Upper lobe of left lung (tissue), 6 donors: ENCODE results near the gene CHRNE. TPM values are rescaled to one million over a fixed set of nuclear protein-coding genes. Genes with fewer than 3 reads are reported as not detected.

ENCODE experiments used
- ATAC-seq, 2 donors: fragments of 200-7000 bp; cut with Tn5 transposase; one replicate each; pipeline ENCODE4 v1.9.1; 2022; ENCODE audit warnings: mild to moderate bottlenecking in 2 of 2, moderate library complexity in 2 of 2; ENCODE audit not compliant: low FRiP score in 2 of 2
- DNase-seq, 2 donors: peaks; one replicate each; pipeline ENCODE4 v3.0.0-alpha.2; 2019 to 2020
- H3K27ac ChIP-seq, 4 donors: fragments of 200-600 bp; sonication (generic); one replicate each; pipeline ENCODE4 v1.5.1; 2016 to 2019
- H3K27me3 ChIP-seq, 4 donors: fragments of 200-600 bp; sonication (generic); one replicate each; pipeline ENCODE4 v1.5.1; 2017 to 2019
- H3K36me3 ChIP-seq, 4 donors: fragments of 200-600 bp; sonication (generic); one replicate each; pipeline ENCODE4 v1.5.1; 2016 to 2019
- H3K4me1 ChIP-seq, 4 donors: fragments of 200-600 bp; sonication (generic); one replicate each; pipeline ENCODE4 v1.5.1; 2018 to 2019
- H3K4me3 ChIP-seq, 4 donors: fragments of 200-600 bp; sonication (generic); one replicate each; pipeline ENCODE4 v1.5.1; 2017 to 2019; ENCODE audit warnings: mild to moderate bottlenecking in 2 of 4, moderate library complexity in 1 of 4
- H3K9me3 ChIP-seq, 4 donors: fragments of 200-600 bp; sonication (generic); one replicate each; pipeline ENCODE4 v1.5.1; 2018 to 2019
- CTCF ChIP-seq, 6 experiments: fragments of 450-650 bp in 4 of 6; fragments of 200-600 bp in 2 of 6; sonication (generic) in 2 of 6; IDR thresholded peaks; one replicate each; pipeline ENCODE4 v1.5.1; 2016 to 2019; ENCODE audit warnings: antibody characterized with exemption in 6 of 6
- EP300 ChIP-seq, 4 donors: sonication (generic); formaldehyde crosslinking; IDR thresholded peaks; one replicate each; pipeline ENCODE4 v1.5.1; 2017; ENCODE audit warnings: antibody characterized with exemption in 4 of 4, control low read depth in 2 of 4
- POLR2A ChIP-seq, 4 donors: fragments of 450-650 bp; IDR thresholded peaks; one replicate each; pipeline ENCODE4 v1.5.1; 2016 to 2017; ENCODE audit warnings: antibody characterized with exemption in 4 of 4, mild to moderate bottlenecking in 2 of 4
- POLR2AphosphoS5 ChIP-seq, 2 donors: sonication (generic); formaldehyde crosslinking; IDR thresholded peaks; one replicate each; pipeline ENCODE4 v1.5.1; 2017; ENCODE audit warnings: antibody characterized with exemption in 2 of 2
- WGBS, 2 donors: methylation state at CpG; one replicate each; pipeline ENCODE4 v1.1.5; 2017 to 2018; 5-methylcytosine and 5-hydroxymethylcytosine counted together
- total RNA-seq, 6 donors: library from RNA; depleted of rRNA in 4 of 6; stranded (reverse); fragments of >200 nt in 4 of 6; gene quantifications; one replicate each; pipeline versions ENCODE4 v1.1.0 to v1.2.1, GENCODE V29; 2016 to 2021
- donor health status: DM: no; HTN: no; CAD: no; lungs with moderate emphysema.
- donor health status: DM: no; HTN: yes; CAD: no; lungs with severe emphysema.

Gene CHRNE
- total RNA-seq, 6 donors from 2014 or later, result 0.61 to 1.7 (median 1.2) TPM; not detected in 2

DNA sequence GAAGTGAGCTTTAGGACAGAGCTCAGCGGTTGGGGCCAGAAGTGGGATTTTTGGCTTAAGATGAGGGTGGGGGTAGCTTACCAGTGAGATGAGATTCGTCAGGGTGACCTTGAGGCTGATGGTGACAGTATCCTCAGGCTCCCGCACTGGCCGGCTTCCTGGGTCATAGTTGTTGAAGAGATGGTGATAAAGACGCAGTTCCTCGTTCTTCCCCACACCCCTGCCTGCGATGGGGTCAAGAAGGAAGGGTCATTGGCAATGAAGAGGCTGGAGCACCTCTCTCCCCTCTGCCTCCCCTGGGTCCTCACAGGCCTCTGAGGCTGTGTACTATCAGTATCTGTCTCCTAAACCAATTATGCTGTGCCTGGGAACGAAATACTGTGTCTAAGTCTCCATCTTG, 358 bp downstream of the CHRNE start:
- Histone ChIP-seq H3K4me1 (peaks cover 9 to 46% (median 29%) of the 10 kb centered on the region in 4 donors), H3K27me3 (peaks cover 0 to 9% (median 0%) of the 10 kb centered on the region in 4 donors), H3K4me3 (no peak overlapping the region), H3K27ac (peak overlapping the region in 2 of 4 donors; percentile 66 to 74), H3K9me3 (no peaks in the 10 kb centered on the region), H3K36me3 (peaks cover 0 to 3% (median under 1%) of the 10 kb centered on the region in 4 donors)
- TF ChIP-seq POLR2AphosphoS5 (IDR thresholded peaks at IDR 0.05), result no peak
- no peak for TF ChIP-seq CTCF (IDR thresholded peaks at IDR 0.05)
- no peak for TF ChIP-seq POLR2A (IDR thresholded peaks at IDR 0.05)
- TF ChIP-seq EP300 (IDR thresholded peaks at IDR 0.05), result no peak
- WGBS, 2 donors, result 69 to 73% methylated on average over 8 of the region's 8 CpGs
- DNase-seq (no peak), ATAC-seq (no peak)

- 40 to 77% methylated on average over 37 to 43 of the region's 48 CpGs for WGBS, 2 donors
- DNase-seq, result peak; percentile 75 to 92
- H3K27ac ChIP-seq, result peak overlapping the region; percentile 6 to 74 (median 50)
These were observed 1.1 kb downstream of the CHRNE start for GRCh38 chr17:4901648-4902344.

DNA sequence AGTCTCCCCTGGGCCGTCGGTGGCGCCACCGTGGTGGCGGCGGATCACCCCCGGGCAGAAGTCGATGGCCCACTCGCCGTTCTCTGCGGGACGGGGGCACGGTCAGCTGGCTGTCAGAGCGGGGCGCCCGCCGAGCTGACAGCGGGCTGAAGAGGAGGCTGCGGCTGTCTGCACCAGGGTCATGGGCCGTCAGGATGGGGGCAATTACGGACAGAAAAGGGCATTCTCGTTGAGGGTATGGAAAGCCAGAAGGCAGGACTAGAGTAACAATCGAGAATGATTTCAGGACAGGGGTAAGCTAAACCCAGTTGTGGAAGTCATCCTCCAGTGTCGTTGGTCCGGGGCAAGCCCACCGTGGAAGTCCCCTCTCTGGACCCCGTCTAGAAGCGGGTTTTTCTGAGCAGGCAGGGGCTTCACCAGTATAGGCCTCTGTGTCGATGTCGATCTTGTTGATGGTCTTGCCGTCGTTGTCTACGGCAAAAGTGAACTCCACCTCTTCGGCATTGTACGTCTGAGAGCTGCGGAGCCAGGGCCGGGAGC, 1.7 kb downstream of the CHRNE start:
- Histone ChIP-seq H3K27ac (peak overlapping the region; percentile 6 to 74 (median 50)), H3K4me1 (peaks cover 9 to 46% (median 29%) of the 10 kb centered on the region in 4 donors), H3K9me3 (no peaks in the 10 kb centered on the region), H3K27me3 (peaks cover 0 to 9% (median 0%) of the 10 kb centered on the region in 4 donors), H3K36me3 (peaks cover 0 to 16% (median 14%) of the 10 kb centered on the region in 4 donors), H3K4me3 (peak overlapping the region in 3 of 4 donors; percentile 41 to 61 (median 52))
- ATAC-seq (no peak), DNase-seq (no peak)
- no peak for TF ChIP-seq CTCF (IDR thresholded peaks at IDR 0.05)
- no peak for TF ChIP-seq POLR2A (IDR thresholded peaks at IDR 0.05)
- no peak for TF ChIP-seq EP300 (IDR thresholded peaks at IDR 0.05)
- no peak for TF ChIP-seq POLR2AphosphoS5 (IDR thresholded peaks at IDR 0.05)
- 41 to 89% methylated on average over 29 of the region's 37 CpGs for WGBS, 2 donors

More at GRCh38 chr17:4901648-4902344, 1.1 kb downstream of the CHRNE start:
- Histone ChIP-seq H3K4me1 (peaks cover 9 to 46% (median 29%) of the 10 kb centered on the region in 4 donors), H3K36me3 (peaks cover 0 to 9% (median 8%) of the 10 kb centered on the region in 4 donors), H3K4me3 (peak overlapping the region in 3 of 4 donors; percentile 41 to 61 (median 52)), H3K9me3 (no peaks in the 10 kb centered on the region), H3K27me3 (peaks cover 0 to 9% (median 0%) of the 10 kb centered on the region in 4 donors)
- TF ChIP-seq CTCF (IDR thresholded peaks at IDR 0.05), result no peak
- TF ChIP-seq POLR2A (IDR thresholded peaks at IDR 0.05), result peak in 1 of 4 donors; percentile 28
- TF ChIP-seq EP300 (IDR thresholded peaks at IDR 0.05), result no peak
- peak in 1 of 2 donors; percentile 44 for TF ChIP-seq POLR2AphosphoS5 (IDR thresholded peaks at IDR 0.05)
- peak; percentile 59 to 66 for ATAC-seq

DNA sequence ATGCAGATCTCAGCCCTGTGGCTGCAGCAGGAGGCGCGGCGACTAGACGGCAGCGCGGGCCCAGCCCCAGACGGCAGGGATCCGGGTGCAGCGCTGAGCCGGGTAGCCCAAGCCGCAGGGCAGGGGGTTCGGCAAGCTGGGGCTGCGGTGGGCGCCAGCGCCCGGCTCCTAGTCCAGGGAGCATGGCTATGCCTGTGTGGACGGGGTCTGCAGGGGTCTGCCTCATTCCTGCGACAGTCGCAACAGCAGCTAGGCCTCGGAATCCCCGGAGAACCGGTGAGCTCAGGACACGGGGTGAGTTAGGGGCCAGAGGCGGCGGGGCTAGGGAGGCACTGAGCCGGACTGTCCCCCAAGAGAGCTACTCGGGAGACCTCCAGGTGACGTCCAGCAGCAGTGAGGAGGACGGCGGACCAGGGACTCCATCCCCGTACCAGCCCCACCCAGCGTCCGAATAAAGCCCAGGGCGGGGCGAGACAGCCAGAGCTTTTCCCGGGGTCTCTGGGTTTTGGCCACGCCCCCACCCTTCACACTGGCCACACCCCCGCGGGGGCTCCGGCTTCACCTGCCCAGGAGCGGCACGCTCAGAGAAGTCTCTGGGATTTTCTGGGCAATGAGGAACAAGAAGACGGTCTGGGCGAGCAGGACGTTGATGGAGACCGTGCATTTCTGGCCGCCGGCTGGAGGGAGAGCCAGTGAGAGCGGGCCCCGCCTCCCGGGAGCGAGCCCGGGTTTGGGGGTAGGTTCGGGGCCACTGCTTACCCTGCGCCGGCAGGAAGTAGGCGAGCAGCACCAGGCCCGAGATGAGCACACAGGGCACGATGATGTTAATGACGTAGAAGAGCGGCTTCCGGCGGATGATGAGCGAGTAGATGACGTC, 2.4 kb downstream of the CHRNE start:
- Histone ChIP-seq H3K27me3 (peaks cover 0 to 9% (median 0%) of the 10 kb centered on the region in 4 donors), H3K4me3 (peak overlapping the region in 3 of 4 donors; percentile 41 to 61 (median 52)), H3K9me3 (no peaks in the 10 kb centered on the region), H3K4me1 (peaks cover 9 to 46% (median 29%) of the 10 kb centered on the region in 4 donors), H3K36me3 (peaks cover 0 to 23% (median 21%) of the 10 kb centered on the region in 4 donors), H3K27ac (peak overlapping the region in 2 of 4 donors; percentile 44 to 66)
- DNase-seq (peak; percentile 42 to 90), ATAC-seq (peak; percentile 15 to 24)
- 33 to 93% methylated on average over 15 to 54 of the region's 65 CpGs for WGBS, 2 donors
- TF ChIP-seq CTCF (IDR thresholded peaks at IDR 0.05) (no peak), POLR2A (IDR thresholded peaks at IDR 0.05) (peak in 1 of 4 donors; percentile 21), POLR2AphosphoS5 (IDR thresholded peaks at IDR 0.05) (peak in 1 of 2 donors; percentile 36), EP300 (IDR thresholded peaks at IDR 0.05) (no peak)
